ENCODE measurements around the gene SAXO1. TPM values are rescaled to one million over a fixed set of nuclear protein-coding genes. Genes with fewer than 3 reads are reported as not detected.

SAXO1 gene
- polyA plus RNA-seq, 3 donors, result not detected

GRCh38 chr9:18990494-18990893 lies 42.5 kb downstream of the SAXO1 start:
- Histone ChIP-seq H3K36me3 (replicated peaks in 1 of 2; ENCODE audit: control insufficient read depth in 1 of 2, insufficient read depth in 2 of 2, low read length in 2 of 2) (no peaks in the 10 kb centered on the region), H3K9ac (ENCODE audit: insufficient read depth, low read length, poor library complexity, severe bottlenecking) (no peak overlapping the region), H3K4me1 (ENCODE audit: control insufficient read depth in 1 of 2, insufficient read depth in 2 of 2, low read length in 2 of 2) (no peaks in the 10 kb centered on the region), H3K27ac (ENCODE audit: low read depth in 1 of 2, low read length in 2 of 2) (no peak overlapping the region), H2AFZ (ENCODE audit: insufficient read depth, low read depth, low read length, poor library complexity, severe bottlenecking) (no peak overlapping the region), H3K27me3 (ENCODE audit: control insufficient read depth in 2 of 2, insufficient read depth in 2 of 2, low read length in 2 of 2) (peaks cover 2 to 3% of the 10 kb centered on the region in 2 donors), H3K4me2 (replicated peaks; ENCODE audit: extremely low read depth, low read length, poor library complexity, severe bottlenecking) (no peak overlapping the region), H3K79me2 (ENCODE audit: insufficient read depth, low read length) (no peaks in the 10 kb centered on the region), H4K20me1 (ENCODE audit: insufficient read depth, low read length) (no peaks in the 10 kb centered on the region), H3K9me3 (replicated peaks in 1 of 2; ENCODE audit: control insufficient read depth in 1 of 2, insufficient read depth in 1 of 2, low read length in 2 of 2) (no peaks in the 10 kb centered on the region), H3K4me3 (replicated peaks in 1 of 3; ENCODE audit: low read depth in 2 of 3, low read length in 3 of 3) (no peak overlapping the region)
- TF ChIP-seq CTCF (IDR thresholded peaks at IDR 0.05), result no peak
- Mint-ChIP-seq H3K4me1 (no peaks in the 10 kb centered on the region), H3K27me3 (ENCODE audit: low read depth in 3 of 3) (peaks cover 1 to 5% (median 2%) of the 10 kb centered on the region in 3 donors), H3K4me3 (no peak overlapping the region), H3K36me3 (no peaks in the 10 kb centered on the region), H3K27ac (no peak overlapping the region), H3K9me3 (peaks cover 0 to 5% (median 2%) of the 10 kb centered on the region in 7 donors)
- DNase-seq, result no peak
- 97% methylated on average over 4 of the region's 5 CpGs for WGBS (ENCODE audit: insufficient coverage)
- intact Hi-C loops (cut with micrococcal nuclease), result no loop called here

GRCh38 chr9:18989865-18990264 lies 43.1 kb downstream of the SAXO1 start:
- no peak overlapping the region for H3K27ac ChIP-seq (ENCODE audit: low read depth in 1 of 2, low read length in 2 of 2)
- H3K4me3 ChIP-seq (replicated peaks in 1 of 3; ENCODE audit: low read depth in 2 of 3, low read length in 3 of 3), result no peak overlapping the region
- H3K9me3 ChIP-seq (replicated peaks in 1 of 2; ENCODE audit: control insufficient read depth in 1 of 2, insufficient read depth in 1 of 2, low read length in 2 of 2), result no peaks in the 10 kb centered on the region
- Mint-ChIP-seq H3K4me3 (no peak overlapping the region), H3K9me3 (peaks cover 0 to 5% (median 2%) of the 10 kb centered on the region in 7 donors), H3K4me1 (no peaks in the 10 kb centered on the region), H3K27ac (no peak overlapping the region), H3K27me3 (ENCODE audit: low read depth in 3 of 3) (peaks cover 1 to 5% (median 2%) of the 10 kb centered on the region in 3 donors), H3K36me3 (no peaks in the 10 kb centered on the region)
- no peak for TF ChIP-seq CTCF (IDR thresholded peaks at IDR 0.05)
- H3K9ac ChIP-seq (ENCODE audit: insufficient read depth, low read length, poor library complexity, severe bottlenecking), result no peak overlapping the region
- DNase-seq, result no peak
- H3K4me2 ChIP-seq (replicated peaks; ENCODE audit: extremely low read depth, low read length, poor library complexity, severe bottlenecking), result no peak overlapping the region
- no peaks in the 10 kb centered on the region for H4K20me1 ChIP-seq (ENCODE audit: insufficient read depth, low read length)
- no peak overlapping the region for H2AFZ ChIP-seq (ENCODE audit: insufficient read depth, low read depth, low read length, poor library complexity, severe bottlenecking)
- intact Hi-C loops (cut with micrococcal nuclease), result no loop called here
- no peaks in the 10 kb centered on the region for H3K36me3 ChIP-seq (replicated peaks in 1 of 2; ENCODE audit: control insufficient read depth in 1 of 2, insufficient read depth in 2 of 2, low read length in 2 of 2)
- H3K4me1 ChIP-seq (ENCODE audit: control insufficient read depth in 1 of 2, insufficient read depth in 2 of 2, low read length in 2 of 2), result no peaks in the 10 kb centered on the region
- 96% methylated on average over 3 of the region's 4 CpGs for whole genome bisulfite sequencing (ENCODE audit: insufficient coverage)
- no peaks in the 10 kb centered on the region for H3K79me2 ChIP-seq (ENCODE audit: insufficient read depth, low read length)
- peaks cover 0 to 3% of the 10 kb centered on the region in 2 donors for H3K27me3 ChIP-seq (ENCODE audit: control insufficient read depth in 2 of 2, insufficient read depth in 2 of 2, low read length in 2 of 2)
